NK-92 (cell line): Measurements from ENCODE around the gene TGM6.

Experiments
- DNase-seq: peaks from one replicate; lab custom pipeline; 2025; ENCODE audit not compliant: unreplicated experiment; lab: John Stamatoyannopoulos, UW

Gene TGM6

DNA sequence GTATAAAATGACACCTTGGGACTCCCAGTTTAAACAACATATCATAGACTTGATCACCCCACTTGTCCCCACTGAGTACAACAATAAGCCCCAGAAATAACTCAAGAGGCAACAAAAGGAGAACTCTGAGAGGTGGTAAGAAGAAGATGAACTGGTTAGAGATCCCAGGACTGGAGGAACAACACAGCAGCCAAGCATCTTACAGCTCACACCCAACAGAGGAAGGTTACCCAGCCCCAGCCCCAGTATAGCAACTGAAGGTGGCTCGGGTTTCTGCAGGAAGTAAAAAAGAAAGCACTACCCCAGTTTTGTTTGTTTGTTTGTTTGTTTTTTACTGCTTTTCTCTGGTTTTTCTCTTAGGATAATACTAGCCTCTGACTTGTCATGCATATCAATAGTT lies 17.1 kb upstream of the TGM6 start:
- DNase-seq, result no peak

DNA sequence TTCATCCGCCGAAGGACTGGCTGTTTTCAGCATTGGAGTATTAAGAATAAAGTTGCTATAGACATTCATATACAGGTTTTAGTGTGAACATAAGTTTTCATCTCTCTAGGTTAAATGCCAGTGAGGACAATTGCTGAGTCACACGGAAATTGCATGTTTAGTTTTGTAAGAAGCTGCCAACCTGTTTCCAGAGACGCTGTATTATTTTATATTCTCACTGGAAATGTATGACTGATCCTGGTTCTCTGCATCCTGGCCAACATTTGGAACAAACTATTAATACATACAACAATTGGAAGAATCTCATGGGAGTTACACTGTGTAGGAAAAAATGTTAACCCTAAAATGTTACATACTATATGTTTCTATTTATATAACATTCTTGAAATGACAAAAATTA lies 16.7 kb upstream of the TGM6 start:
- no peak for DNase-seq

DNA sequence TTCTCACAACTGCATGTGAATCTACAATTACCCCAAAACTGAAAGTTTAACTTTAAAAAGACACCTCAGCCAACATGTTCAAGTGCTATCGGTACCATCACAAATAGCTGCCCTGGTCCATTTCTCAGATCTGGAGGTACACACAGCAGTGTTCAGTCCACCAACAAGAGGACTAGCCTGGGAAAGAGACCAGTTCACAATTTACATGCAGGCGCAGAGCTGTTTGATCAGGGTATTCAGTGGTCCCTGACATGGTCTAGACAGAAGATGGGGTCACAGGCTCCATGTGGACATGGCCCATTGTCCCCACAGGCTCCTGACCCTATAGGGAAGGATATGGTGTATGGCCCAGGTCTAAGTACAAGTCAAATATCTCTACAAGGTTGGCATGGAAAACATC lies 15.6 kb upstream of the TGM6 start:
- DNase-seq, result no peak

DNA sequence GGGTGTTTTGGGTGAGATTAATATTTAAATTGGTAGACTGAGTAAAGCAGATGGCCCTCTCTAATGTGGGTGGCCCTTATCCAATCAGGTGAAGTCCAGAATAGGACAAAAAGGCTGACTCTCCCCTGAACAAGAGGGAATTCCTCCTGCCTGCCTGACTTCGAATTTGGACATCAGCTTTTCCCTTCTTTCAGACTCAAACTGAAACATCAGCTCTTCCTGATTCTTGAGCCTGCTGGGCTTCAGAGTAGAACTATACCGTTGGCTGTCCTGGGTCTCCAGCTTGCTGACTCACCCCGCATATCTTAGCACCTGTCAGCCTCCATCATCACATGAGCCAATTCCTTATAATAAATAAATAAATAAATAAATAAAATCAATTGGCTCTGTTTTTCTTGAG lies 15.0 kb upstream of the TGM6 start:
- DNase-seq, result no peak

DNA sequence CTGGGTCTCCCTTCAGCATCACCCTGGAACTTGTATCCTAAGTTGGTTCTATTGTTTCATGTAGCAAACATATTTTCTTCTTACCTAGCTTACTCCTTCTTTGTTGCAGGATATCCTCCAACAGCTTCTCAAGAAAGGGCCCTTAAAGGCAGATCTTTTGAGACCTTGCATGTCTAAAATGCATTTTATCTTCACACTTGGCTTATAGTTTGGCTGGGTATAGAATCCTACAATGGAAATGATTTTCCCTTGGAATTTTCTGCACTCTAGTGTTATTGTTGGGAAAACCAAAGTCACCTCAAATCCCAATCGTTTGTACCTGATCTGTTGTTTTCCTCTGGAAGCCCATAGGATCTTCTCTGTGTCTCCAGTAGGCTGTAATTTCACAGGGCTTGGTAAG lies 12.1 kb upstream of the TGM6 start:
- no peak for DNase-seq

DNA sequence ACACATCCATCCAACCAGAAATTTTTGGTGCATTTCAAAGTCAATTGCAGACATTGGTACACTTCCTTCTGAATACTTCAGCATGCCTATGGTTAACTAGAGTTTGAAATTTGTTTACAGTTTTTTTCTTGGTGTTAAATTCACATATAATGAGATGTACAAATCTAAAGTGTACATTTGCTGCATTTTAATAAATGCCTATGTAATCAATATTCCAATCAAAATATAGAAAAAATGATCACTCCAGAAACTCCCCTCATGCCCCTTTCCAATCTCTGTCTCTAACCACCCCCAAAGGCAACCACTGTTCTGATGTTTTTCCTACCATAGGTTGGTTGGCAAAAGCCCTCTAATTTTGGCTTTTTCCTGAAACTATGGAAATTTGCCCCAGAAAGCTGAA lies 7.6 kb upstream of the TGM6 start:
- no peak for DNase-seq

DNA sequence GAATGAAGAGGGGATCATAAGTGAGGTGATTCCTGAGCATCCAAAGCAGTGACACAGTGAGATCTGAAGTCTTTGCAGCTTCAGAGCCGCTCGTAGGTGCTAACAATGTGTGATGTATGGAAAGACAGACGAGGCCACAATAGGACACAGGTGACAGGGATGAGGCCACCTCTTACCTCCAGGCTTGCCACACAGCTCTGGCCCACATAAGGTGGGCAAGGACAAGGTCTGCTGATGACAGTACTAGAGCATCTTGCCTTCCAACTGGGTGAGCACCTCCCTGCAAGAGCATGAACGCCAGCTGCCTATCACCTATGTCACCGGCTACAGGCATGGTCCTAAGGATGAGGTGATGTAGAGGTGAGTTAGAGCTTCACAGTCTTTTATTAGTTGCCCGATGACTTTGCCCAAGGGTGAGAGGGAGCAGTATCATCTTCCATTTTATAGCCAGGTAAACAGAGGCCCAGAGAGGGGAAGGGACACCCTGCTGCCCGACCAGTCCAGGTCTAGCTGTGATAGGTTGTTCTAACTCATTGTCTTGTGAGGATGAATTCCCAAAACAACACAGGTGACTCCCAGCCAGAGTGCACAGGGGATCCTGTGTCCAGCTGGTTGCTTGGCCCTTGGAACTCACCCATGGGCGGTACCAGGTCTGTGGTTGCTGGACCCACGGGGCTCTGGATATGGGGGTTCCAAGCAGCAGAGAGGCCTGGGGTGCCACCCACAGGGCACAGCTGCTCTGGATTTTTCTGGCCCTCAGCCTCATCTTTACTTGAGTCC lies 6.2 kb upstream of the TGM6 start:
- DNase-seq, result no peak

DNA sequence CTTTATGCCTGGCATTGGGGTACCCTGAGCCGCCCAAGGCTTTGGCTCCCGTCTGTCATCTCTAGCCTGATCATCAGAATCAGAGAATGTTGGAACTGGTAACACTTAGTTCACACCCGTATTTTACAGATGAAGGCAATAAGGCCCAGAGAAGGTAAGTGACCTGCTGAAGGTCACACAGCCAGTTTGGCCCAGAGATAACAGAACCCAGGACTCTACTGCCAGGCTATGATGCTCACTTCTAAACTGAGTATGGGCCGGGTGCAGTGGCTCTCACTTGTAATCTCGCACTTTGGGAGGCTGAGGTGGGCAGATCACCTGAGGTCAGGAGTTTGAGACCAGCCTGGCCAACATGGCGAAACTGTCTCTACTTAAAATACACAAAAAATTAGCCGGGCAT lies 1.8 kb upstream of the TGM6 start:
- DNase-seq, result no peak

DNA sequence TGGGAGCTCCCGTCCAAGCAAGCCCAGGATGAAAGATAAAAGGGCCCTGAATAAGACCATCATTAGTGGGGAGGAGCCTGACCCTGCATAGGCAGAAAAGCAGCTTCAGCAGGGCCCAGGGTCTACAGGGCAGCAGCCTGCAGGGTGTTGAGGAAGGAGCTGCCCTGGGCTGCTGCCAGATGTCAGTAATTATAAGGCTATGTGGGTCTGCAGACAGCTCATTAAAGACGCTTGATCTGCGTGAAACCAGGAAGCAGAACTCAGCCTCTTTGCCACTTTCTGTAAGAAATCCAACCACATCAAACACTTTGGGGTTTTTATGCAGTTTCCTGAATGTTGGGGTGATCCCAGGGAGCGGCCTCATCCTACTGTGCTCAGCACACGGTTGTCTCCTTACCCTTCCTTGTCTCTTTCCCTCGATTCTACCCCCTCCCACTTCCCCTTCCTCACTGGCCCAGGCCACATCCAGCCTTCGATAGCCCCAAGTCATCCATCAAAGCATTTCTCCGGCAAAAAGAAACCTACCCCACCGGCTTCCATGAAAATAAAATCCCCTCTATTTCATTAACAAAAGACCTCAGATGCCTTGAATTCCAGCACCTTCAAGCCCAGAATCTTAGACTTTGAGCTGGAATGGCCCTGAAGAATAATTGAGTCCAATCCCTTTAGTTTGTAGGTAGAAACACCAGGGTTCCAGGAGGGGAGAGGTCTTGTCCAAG lies 1.0 kb upstream of the TGM6 start:
- DNase-seq, result no peak

DNA sequence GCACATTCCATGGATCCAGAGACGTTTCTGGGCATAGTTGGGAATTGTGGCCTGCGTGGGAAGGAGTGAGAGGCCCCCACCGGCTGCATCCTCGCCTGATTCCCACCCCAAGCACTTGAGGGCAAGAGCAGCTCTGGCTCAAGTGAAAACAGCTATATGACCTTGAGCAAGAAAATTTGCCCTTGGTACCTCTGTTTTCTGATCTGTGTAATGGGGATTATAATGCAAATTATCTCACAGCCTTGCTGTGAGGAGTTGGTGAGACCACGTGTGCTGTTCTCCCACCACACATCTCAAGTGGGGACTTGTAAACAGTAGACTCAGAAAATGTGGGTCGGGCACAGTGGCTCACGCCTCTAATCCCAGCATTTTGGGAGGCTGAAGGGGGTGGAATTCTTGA lies 602 bp downstream of the TGM6 start:
- DNase-seq, result no peak

DNA sequence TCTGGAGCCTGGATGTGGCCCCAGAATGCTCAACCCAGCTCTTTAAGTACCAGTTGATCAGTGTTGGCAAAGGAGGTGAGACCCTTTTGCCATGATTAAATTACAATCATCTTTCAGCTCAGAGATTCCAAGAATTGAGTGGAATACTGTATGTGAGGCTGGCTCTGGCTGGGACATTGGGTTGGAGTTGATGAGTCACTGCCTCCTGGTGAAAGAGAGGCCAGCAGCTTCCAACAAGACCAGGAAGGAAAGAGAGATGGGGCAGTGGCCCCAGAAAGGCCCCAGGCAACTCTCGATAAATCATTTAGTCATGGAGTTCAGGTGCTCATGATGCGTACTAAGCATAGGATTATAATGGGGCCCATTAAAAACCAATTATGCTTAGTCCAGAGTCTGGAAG lies 2.1 kb downstream of the TGM6 start:
- no peak for DNase-seq

DNA sequence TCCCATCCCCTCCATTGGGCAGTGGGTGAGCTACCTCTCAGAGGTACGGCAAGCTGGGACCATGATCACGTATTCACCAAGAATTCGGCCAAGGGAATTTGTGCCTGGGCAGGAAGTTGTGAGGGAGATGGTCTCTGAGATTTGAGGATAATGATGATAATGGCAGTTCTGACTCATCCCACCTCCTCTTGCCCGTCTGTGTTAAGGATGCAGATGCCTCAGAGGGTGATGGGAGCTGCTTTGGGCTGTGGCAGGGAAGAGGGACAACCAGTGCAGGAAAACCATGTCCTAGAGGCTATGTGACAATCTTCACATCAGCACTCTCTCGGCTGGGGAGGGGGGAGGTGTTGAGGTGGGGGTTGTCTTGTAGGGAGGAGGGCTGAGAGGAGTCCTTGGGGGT lies 4.3 kb downstream of the TGM6 start:
- DNase-seq, result no peak

DNA sequence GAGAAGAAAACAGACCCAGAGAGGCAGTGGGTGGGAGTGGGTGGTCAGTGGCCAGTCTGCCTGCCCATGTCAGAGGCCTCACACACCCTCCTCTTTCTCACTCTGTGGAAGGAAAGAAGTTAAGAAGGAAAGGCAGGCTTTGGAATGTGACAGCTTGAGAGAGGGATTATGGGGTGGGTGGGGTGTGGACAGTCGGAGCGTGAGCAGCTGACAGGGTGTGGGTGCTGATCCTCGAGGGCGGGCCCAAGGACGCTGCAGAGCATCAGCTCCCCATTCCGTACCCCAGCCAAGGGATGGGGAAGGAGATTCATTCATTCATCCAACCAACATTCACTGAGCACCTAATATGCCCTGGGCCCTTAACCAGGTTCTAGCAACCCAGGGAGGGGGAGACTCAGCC lies 4.8 kb downstream of the TGM6 start:
- no peak for DNase-seq

DNA sequence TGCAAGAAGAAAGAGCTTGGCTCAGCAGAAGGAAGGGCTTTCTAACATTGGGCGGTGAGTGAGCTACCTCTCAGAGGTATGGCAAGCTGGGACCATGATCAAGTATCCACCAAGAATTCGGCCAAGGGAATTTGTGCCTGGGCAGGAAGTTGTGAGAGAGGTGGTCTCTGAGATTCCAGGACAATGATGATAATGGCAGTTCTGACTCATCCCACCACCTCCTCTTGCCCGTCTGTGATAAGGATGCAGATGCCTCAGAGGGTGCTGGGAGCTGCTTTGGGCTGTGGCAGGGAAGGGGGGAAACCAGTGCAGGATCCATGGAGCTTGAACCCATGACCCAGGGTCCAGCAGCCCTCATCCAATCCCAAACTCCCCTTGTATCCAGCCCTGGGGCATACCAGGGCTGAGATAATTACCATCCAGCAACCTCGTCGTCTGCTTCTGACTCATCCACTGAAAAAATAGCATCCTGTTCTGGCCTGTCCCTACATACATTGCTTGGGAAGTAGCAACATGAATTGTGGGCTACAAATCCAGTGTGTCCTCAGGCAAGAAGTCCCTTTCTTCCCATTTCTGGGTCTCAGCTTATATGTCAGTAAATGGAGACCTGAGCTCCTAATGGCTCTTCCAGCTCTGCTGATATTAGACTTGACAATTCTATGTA lies 5.9 kb downstream of the TGM6 start:
- no peak for DNase-seq

DNA sequence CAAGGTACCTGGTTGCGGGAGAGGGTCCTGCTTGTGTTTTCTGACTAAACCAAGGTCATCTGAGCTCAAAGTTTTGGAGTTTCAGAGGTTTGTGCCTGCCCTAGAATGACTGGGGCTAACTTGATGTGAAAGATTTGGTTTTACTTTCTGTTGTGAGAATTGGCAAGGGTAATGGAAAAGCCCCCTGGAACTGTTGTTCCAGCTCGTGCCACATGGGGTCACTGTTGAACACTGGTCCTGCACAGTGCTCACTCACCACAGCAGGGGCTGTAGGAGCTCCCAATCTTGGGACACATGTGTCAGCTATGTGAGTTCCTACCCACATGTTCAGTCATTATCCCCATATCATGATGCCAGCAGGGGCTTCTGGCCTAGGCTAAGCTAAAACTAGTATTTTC lies 6.5 kb downstream of the TGM6 start:
- no peak for DNase-seq

DNA sequence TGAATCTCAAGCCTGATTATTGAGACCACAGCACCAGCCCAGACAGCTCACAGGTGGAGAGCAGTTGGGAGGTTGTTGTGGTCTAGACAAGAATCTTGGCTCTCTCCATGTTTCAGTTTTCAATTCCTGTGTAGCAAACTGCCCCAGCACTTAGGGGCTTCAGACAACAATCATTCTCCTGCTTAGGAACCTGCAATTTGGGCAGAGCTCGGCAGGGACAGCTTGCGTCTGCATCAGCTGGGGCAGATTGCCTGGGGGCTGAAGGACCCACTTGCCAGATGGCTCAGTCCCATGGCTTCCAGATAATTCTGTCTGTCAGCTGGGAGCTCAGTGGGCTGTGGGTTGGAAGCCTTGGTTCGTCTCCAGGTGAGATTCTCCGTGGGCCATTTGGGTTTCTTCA lies 6.9 kb downstream of the TGM6 start:
- no peak for DNase-seq

DNA sequence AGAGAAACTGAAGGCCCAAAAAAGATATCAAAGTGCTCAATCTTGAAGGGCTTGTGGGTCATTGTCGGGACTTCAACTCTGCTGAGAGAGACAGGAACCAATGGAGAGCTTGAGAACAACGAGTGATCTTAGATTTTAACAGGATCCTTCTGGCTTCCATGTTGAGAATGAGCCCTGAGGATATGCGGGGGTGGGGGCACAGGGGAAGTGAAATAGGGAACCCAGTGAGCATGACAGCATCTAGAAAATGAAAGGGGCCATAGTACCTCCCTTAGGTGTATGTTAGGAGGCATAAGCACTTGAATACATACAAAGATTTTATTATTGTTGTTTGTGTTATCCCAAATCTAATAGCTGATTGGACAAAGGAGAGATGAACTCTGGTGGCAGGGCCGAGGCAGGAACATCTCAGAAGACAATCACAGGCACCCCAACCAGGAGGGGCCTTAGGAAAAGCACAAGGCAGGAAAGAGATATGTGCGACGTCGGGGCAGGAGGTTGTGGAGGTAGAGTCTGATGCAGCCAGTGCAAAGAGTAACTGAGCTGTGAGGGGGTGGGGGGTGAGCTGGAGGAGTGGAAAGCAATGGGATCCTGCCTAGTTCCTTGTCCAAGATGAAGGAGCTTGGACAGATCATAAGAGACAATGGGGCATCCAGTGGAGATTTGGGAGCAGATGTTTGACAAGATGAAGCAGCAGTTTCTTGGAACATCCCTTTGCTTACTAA lies 10.4 kb downstream of the TGM6 start:
- DNase-seq, result no peak

DNA sequence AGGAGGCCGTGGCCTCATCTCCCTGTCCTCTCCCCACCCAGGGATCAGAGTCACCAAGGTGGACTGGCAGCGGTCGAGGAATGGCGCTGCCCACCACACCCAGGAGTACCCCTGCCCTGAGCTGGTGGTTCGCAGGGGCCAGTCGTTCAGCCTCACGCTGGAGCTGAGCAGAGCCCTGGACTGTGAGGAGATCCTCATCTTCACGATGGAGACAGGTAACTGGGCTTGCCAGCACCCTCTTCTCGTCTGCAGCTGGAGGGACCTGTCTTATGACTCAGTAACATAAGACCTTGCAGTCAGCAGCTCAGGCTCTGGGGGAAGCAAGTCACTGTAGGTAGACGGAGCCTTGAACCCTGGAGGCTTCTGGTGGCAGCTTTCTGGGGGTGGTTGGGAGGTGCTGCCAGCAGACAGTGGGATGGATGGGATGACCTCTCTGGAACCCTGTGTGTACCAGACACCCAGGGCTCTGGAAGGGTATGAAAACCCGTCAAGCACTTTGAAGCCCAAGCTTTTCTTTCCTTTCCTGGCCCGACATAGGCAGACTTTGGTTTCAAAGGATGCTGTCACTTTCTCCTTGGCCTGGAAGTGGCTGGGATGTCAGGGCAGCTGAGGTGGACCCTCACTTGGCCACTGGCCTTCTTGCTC lies 13.8 kb downstream of the TGM6 start:
- DNase-seq, result no peak

DNA sequence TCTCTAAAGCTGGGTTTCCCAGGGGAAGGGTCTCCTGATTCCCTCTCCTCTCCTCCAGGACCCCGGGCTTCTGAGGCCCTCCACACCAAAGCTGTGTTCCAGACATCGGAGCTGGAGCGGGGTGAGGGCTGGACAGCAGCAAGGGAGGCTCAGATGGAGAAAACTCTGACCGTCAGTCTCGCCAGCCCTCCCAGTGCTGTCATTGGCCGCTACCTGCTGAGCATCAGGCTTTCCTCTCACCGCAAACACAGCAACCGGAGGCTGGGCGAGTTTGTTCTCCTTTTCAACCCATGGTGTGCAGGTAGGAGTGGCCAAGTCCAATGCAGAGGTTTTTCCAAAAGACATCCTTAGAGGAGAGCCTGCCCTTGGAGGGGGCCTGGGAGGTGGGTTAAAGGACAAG lies 14.4 kb downstream of the TGM6 start:
- DNase-seq, result no peak

DNA sequence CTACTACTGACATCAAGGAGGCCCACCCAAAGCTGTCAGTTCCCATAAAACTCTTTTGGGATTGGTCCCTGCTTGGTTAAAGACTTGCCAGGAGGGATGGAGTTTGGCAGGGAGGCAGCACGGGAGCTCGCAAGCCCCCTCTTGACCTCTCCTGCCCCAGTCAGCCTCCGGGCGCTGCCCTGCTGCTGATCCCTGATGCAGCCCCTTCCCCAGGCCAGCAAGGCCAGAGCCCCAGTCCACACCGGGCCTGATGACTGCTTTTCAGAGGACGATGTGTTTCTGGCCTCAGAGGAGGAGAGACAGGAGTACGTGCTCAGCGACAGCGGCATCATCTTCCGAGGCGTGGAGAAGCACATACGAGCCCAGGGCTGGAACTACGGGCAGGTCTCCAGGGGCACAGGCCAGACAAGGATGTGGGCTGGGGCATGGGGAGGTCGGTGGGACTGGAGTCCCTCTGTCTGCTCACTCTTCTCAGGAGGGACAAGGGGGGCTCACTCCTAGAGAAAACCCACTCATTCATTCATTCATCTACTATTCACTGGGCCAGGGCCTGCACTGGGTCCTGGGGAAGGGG lies 15.6 kb downstream of the TGM6 start:
- no peak for DNase-seq

DNA sequence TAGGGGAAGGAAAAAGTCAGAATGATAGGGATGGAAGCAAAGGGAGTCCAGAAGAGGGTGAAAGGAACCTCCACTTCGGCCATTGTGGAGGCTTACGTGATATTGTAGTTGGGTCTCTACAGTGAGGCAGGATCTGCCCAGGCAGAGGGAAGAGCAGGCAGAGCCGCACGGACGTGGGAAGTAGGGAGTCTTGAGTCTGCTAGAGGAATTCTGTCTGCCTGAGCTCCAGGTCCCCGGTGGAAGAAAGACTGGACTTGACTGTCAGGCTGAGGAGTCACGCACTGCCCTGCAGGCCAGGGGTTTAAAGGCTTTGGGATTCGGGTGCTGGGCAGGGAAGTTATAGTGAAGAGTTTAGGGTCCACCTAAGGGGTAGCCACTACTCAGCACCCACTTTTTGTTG lies 16.4 kb downstream of the TGM6 start:
- no peak for DNase-seq
